Brain microvascular endothelial cell (primary cell): Measurements from ENCODE around the gene PLEKHA6.

Experiments used
- DNase-seq: peaks from one replicate; pipeline ENCODE4 v3.0.0-alpha.2; 2020
- H3K27ac ChIP-seq: fragments of 250-450 bp; sonication (Bioruptor Pico); 2 replicates; pipeline ENCODE4 v1.5.1; 2020; ENCODE audit warnings: mild to moderate bottlenecking, moderate library complexity
- H3K27me3 ChIP-seq: fragments of 250-450 bp; sonication (Bioruptor Pico); replicated peaks from 2 replicates; pipeline ENCODE4 v1.5.1; 2020; ENCODE audit warnings: mild to moderate bottlenecking
- H3K36me3 ChIP-seq: fragments of 250-450 bp; sonication (Bioruptor Pico); replicated peaks from 2 replicates; pipeline ENCODE4 v1.5.1; 2020; ENCODE audit warnings: mild to moderate bottlenecking
- H3K4me3 ChIP-seq: 2 replicates; pipeline ENCODE4 v1.5.1; 2011; ENCODE audit warnings: low read depth, mild to moderate bottlenecking, control low read depth, low read length, moderate library complexity
- in situ Hi-C: cut with HindIII; loops from 2 replicates; pipeline ENCODE4 v1.10.0; 2017; ENCODE audit warnings: low sequenced_read_pairs, low pct_ligation_motif_present
- TF ChIP-seq, protein P1 (sequence below): IDR thresholded peaks from 2 replicates; pipeline ENCODE4 v1.5.1; 2011; ENCODE audit warnings: low read depth, mild to moderate bottlenecking, moderate library complexity, low read length, control low read depth, inconsistent platforms; ENCODE audit errors: missing control alignments

Gene PLEKHA6

DNA sequence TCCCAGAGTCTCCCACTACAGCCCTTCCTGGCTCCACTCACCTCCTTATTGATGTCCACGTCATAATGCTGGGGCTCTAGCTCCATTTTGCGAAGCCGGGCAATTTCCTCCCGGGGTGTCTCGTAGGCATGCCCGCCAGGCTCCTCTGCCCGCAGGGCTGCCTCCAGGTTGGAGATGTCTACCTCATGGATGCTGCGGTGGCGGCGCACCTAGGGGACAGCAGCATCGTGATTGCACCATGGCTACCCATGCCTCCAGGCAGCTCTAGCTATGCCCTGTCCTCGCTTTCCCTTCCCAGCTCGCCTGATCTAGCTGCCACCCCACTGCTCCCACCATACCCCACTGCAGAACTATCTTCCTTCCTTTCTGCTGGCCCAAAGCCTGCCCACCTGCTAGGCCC, 130.8 kb downstream of the PLEKHA6 start:
- in situ Hi-C loops: no loop called here
- TF ChIP-seq, protein P1, sequence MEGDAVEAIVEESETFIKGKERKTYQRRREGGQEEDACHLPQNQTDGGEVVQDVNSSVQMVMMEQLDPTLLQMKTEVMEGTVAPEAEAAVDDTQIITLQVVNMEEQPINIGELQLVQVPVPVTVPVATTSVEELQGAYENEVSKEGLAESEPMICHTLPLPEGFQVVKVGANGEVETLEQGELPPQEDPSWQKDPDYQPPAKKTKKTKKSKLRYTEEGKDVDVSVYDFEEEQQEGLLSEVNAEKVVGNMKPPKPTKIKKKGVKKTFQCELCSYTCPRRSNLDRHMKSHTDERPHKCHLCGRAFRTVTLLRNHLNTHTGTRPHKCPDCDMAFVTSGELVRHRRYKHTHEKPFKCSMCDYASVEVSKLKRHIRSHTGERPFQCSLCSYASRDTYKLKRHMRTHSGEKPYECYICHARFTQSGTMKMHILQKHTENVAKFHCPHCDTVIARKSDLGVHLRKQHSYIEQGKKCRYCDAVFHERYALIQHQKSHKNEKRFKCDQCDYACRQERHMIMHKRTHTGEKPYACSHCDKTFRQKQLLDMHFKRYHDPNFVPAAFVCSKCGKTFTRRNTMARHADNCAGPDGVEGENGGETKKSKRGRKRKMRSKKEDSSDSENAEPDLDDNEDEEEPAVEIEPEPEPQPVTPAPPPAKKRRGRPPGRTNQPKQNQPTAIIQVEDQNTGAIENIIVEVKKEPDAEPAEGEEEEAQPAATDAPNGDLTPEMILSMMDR: no peak
- no peak overlapping the region for H3K4me3 ChIP-seq
- H3K27me3 ChIP-seq: no peaks in the 10 kb centered on the region
- H3K27ac ChIP-seq: no peak overlapping the region
- no peaks in the 10 kb centered on the region for H3K36me3 ChIP-seq
- no peak for DNase-seq

- in situ Hi-C loops: no loop called here
- no peak overlapping the region for H3K4me3 ChIP-seq
- TF ChIP-seq, protein P1: no peak
- no peaks in the 10 kb centered on the region for H3K36me3 ChIP-seq
- no peak for DNase-seq
- H3K27ac ChIP-seq: no peak overlapping the region
- H3K27me3 ChIP-seq: no peaks in the 10 kb centered on the region
These were observed 131.5 kb downstream of the PLEKHA6 start for GRCh38 chr1:204227996-204228785.

DNA sequence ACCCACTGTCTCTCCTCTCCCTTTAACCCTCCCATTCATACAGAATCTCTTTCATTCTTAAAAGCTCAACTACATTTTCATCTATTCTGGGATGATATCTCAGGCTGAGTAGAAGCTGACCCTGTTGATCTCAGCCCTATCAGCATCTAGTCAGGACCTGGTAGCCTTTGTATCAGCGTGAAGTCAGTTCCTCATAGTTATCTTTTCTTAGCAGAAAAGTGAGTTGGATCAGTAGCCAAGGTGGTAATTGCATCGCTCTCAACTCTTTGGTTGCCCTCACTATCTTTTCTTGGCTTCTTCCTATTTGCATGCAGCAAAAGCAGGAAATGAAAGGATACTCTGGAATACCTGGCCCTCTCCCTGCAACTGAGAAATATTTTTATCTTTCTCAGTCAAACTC, 132.4 kb downstream of the PLEKHA6 start:
- Histone ChIP-seq H3K27me3 (no peaks in the 10 kb centered on the region), H3K36me3 (no peaks in the 10 kb centered on the region), H3K4me3 (no peak overlapping the region), H3K27ac (no peak overlapping the region)
- in situ Hi-C loops: no loop called here
- DNase-seq: no peak
- TF ChIP-seq, protein P1: no peak

- TF ChIP-seq, protein P1: no peak
- Histone ChIP-seq H3K27ac (no peak overlapping the region), H3K4me3 (no peak overlapping the region), H3K27me3 (no peaks in the 10 kb centered on the region), H3K36me3 (no peaks in the 10 kb centered on the region)
- in situ Hi-C loops: no loop called here
- DNase-seq: no peak
These were observed 133.6 kb downstream of the PLEKHA6 start for GRCh38 chr1:204225841-204226735.

GRCh38 chr1:204224655-204225054, 135.1 kb downstream of the PLEKHA6 start:
- H3K4me3 ChIP-seq: no peak overlapping the region
- TF ChIP-seq, protein P1: no peak
- DNase-seq: peak; percentile 3
- in situ Hi-C loops: no loop called here
- H3K27ac ChIP-seq: no peak overlapping the region
- no peaks in the 10 kb centered on the region for H3K36me3 ChIP-seq
- no peaks in the 10 kb centered on the region for H3K27me3 ChIP-seq
